Esophagus muscularis mucosa (tissue), 4 donors: ENCODE results near the gene FAM47E.

ENCODE experiments used
- EP300 ChIP-seq: sonication (generic); formaldehyde crosslinking; IDR thresholded peaks from one replicate; pipeline ENCODE4 v1.6.1; 2017; ENCODE audit warnings: antibody characterized with exemption
- POLR2A ChIP-seq: fragments of 450-650 bp; IDR thresholded peaks from one replicate; pipeline ENCODE4 v1.6.1; 2017; ENCODE audit warnings: antibody characterized with exemption, moderate library complexity, mild to moderate bottlenecking, low read depth
- TF ChIP-seq, protein P1 (sequence below), 3 experiments: fragments of 200-600 bp in 2 of 3; fragments of 450-650 bp in 1 of 3; sonication (generic) in 2 of 3; IDR thresholded peaks; one replicate each; pipeline ENCODE4 v1.5.1; 2017 to 2019; ENCODE audit warnings: antibody characterized with exemption in 3 of 3, mild to moderate bottlenecking in 2 of 3, moderate library complexity in 1 of 3

DNA sequence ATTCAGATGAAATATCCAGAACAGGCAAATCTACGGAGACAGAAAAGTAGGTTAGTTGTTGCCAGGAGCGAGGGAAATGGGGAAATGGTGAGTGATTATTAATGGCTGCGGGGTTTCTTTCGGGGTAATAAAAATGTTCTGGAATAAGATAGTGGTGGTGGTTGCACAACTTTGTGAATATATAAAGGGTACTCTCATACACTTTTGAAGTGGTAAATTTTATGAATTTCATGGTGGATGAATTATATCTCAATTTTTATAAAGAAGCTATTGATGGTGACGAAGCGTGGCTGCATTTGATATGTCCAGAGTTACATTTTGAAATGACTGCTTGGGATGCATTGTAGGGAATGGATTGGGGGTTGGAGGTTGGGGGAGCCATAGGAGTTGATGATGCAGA lies 16.3 kb downstream of the FAM47E start:
- TF ChIP-seq POLR2A (no peak), EP300 (no peak)
- TF ChIP-seq, protein P1, sequence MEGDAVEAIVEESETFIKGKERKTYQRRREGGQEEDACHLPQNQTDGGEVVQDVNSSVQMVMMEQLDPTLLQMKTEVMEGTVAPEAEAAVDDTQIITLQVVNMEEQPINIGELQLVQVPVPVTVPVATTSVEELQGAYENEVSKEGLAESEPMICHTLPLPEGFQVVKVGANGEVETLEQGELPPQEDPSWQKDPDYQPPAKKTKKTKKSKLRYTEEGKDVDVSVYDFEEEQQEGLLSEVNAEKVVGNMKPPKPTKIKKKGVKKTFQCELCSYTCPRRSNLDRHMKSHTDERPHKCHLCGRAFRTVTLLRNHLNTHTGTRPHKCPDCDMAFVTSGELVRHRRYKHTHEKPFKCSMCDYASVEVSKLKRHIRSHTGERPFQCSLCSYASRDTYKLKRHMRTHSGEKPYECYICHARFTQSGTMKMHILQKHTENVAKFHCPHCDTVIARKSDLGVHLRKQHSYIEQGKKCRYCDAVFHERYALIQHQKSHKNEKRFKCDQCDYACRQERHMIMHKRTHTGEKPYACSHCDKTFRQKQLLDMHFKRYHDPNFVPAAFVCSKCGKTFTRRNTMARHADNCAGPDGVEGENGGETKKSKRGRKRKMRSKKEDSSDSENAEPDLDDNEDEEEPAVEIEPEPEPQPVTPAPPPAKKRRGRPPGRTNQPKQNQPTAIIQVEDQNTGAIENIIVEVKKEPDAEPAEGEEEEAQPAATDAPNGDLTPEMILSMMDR (IDR thresholded peaks at IDR 0.05) = no peak
